Stimulated activated CD4-positive, alpha-beta T cell treated with anti-CD3 and anti-CD28 coated beads, Interleukin-4, amount 100 ng/mL, for 4 hours (primary cell): Measurements from ENCODE around the gene DAGLA.
"Not testable (repeated sequence)": the region's sequence is repeated elsewhere in the genome, so short reads cannot be mapped to it uniquely, and the experiment has no call there.

Experiments used
- DNase-seq, 2 experiments: peaks; one replicate each; pipeline ENCODE4 v3.0.0-alpha.2; 2020

DAGLA gene, protein sequence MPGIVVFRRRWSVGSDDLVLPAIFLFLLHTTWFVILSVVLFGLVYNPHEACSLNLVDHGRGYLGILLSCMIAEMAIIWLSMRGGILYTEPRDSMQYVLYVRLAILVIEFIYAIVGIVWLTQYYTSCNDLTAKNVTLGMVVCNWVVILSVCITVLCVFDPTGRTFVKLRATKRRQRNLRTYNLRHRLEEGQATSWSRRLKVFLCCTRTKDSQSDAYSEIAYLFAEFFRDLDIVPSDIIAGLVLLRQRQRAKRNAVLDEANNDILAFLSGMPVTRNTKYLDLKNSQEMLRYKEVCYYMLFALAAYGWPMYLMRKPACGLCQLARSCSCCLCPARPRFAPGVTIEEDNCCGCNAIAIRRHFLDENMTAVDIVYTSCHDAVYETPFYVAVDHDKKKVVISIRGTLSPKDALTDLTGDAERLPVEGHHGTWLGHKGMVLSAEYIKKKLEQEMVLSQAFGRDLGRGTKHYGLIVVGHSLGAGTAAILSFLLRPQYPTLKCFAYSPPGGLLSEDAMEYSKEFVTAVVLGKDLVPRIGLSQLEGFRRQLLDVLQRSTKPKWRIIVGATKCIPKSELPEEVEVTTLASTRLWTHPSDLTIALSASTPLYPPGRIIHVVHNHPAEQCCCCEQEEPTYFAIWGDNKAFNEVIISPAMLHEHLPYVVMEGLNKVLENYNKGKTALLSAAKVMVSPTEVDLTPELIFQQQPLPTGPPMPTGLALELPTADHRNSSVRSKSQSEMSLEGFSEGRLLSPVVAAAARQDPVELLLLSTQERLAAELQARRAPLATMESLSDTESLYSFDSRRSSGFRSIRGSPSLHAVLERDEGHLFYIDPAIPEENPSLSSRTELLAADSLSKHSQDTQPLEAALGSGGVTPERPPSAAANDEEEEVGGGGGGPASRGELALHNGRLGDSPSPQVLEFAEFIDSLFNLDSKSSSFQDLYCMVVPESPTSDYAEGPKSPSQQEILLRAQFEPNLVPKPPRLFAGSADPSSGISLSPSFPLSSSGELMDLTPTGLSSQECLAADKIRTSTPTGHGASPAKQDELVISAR

DNA sequence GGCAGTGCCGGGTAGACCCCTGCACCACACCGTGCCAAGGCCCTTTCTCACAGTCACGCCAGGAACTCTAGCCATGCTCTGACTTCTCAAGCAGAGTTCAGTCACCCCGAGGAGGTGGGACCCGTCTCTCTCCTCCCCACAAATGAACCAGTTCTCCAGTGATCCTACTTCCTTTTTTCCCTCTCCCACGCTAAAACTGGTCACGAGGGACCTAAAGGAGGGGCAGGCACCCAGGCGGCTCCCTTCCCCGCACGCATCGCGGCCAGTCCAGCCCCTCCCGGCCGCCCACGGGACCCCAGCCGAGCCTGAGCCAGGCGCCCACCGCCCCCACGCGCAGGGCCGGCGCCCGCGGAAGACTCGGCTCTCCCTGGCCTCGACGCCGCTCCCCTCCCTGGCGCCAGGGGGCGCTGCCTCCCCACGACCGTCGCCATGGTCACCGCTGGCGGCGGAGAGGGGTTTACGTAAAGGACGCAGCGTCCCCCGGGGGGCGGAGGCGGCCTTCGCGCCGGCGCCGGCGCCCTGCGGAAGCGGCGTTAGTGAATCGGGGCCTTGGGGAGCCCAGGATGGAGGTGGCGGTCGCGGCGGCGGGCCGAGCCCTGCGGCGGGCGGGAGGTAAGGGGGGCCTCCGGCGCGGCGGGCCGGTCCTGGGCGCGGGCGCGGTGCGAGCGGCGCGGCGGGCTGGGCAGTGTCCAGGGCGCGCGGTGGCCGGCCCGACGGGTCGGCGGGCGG lies at the start of gene DAGLA:
Gene DAGLA, plus strand, starts transcription at position 499 of the 729 bp plus-strand sequence. CDS start 39,765 bp downstream, outside the sequence.
- DNase-seq, result peak; percentile 65 to 78

DNA sequence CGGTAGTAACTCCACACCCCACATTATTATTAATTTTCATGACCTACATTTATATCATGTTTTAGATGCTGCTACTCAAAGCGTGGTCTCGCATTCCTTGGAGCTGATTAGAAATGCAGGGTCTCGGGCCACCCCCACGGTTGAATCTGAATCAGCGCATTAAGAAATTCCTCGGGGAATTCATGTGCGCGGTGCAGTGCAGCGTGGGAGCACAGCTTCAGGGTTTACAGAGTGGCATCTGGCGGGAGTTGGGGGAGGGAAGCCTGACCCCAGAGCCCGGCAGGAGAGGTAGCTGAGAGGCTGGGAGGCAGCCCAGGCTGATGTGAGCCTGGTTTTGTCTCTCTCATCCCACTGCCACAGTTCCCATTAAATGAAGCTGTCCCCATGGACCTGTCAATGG lies 48.1 kb upstream of the DAGLA start:
- DNase-seq, result no peak

DNA sequence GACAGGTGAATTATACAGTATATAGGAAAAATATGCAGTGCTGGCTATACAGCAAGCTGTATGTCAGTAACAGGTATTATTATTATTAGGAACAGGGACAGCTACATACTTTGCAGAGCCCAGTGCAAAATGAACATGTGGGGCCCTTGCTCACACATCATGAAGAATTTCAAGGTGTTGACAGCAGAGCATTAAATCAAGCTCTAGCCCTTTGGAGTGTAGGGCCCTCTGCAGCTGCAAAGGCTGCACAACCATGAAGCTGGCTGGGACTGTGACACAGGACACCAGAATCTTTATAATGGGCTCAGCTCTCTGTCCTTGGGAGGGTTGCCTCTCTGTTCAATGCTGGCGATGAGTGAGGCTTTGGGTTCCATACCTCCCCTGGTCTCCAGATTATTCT lies 44.9 kb upstream of the DAGLA start:
- DNase-seq, result no peak

DNA sequence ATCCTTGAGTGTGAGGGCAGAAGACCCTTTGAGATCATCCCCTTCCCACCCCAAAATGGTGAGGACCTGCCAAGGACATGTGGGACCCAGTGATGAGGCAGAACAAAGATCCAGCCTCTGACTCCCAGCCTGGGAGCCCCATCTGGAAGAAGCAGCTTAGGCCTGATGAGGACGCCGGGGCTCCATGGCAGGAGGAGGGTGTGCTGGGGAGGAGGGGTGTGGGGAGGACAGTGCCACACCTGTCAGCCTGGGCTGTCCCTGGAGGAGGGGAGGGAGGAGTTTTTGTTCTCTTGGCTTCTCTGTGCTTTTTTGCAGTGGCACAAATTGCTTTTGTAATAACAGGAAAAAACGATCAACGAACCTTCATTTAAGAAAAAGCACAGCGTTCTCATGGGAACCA lies 44.4 kb upstream of the DAGLA start:
- no peak for DNase-seq

DNA sequence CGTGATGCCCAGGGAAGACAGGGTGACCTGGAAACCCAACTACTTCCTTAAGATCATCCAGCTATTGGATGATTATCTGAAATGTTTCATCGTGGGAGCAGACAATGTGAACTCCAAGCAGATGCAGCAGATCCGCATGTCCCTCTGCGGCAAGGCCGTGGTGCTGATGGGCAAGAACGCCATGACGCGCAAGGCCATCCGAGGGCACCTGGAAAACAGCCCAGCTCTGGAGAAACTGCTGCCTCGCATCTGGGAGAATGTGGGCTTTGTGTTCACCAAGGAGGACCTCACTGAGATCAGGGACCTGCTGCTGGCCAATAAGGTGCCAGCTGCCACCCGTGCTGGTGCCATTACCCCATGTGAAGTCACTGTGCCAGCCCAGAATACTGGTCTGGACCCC lies 43.5 kb upstream of the DAGLA start:
- no peak for DNase-seq

DNA sequence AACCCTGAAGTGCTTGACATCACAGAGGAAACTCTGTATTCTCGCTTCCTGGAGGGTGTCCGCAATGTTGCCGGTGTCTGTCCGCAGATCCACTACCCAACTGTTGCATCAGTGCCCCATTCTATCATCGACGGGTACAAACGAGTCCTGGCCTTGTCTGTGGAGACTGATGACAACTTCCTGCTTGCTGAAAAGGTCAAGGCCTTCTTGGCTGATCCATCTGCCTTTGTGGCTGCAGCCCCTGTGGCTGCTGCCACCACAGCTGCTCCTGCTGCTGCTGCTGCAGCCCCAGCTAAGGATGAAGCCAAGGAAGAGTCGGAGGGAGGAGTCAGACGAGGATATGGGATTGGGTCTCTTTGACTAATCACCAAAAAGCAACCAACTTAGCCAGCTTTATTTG lies 42.9 kb upstream of the DAGLA start:
- no peak for DNase-seq

DNA sequence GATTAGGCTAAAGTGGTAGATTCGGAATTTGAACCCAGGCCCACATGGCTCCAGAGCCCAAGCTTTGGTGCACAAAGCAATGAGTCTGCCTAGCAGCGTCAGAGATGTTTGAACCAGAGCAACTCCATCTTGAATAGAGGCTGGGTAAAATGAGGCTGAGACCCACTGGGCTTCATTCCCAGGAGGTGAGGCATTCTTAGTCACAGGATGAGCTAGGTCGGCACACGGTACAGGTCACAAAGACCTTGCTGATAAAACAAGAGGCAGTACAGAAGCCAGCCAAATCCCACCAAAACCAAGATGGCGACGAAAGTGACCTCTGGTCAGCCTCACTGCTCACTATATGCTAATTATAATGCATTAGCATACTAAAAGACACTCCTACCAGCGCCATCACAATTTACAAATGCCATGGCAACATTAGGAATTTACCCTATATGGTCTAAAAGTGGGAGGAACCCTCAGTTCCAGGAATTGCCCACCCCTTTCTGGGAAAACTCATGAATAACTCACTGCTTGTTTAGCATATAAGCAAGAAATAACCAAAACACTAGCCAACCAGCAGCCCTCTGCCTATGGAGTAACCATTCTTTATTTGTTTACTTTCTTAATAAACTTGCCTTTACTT lies 40.3 kb upstream of the DAGLA start:
- no peak for DNase-seq

DNA sequence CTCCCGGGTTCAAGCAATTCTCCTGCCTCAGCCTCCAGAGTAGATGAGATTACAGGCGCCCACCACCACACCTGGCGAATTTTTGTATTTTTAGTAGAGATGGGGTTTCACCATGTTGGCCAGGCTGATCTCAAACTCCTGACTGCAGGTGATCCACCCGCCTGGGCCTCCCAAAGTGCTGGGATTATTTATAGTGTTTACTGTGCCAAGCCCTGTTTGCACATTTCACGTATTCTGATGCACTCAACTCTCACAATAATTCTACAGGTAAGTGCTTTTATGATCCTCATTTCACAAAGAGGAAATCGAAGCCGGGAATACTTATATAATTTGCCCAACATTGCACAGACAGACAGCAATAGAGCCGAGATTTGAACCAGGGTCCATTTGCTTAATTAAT lies 38.0 kb upstream of the DAGLA start:
- no peak for DNase-seq

DNA sequence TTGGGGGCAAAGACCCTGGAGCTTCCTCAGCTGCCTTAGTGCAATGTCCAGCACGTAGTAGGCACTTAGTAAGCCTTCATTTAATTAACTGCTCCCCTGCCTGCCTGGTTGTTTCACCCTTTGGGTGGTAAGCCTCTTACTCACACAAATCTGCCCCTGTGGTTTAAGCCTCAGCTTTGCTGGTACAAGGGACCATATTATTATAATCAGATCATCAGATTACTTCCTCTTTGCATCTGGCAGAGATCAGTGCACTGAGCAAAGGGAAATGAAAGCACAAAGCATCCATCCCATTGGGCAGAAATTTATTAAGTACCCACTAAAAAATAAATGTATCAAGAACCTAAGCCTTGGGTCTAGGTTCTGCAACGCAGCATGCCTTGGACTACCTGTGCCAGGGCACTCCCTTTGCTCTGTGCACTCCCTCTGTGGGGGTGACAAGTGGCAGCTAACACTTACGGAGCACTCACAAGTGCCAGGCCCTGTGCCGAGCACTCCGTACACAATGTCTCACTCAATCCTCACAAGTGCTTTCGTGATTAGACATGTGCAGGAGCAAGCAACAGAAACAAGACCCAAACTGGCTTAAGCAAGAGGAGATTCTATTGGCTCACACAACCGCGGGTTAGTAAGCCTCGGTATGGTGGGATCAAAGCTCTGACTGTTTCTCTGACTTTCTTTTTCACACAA lies 34.9 kb upstream of the DAGLA start:
- no peak for DNase-seq

DNA sequence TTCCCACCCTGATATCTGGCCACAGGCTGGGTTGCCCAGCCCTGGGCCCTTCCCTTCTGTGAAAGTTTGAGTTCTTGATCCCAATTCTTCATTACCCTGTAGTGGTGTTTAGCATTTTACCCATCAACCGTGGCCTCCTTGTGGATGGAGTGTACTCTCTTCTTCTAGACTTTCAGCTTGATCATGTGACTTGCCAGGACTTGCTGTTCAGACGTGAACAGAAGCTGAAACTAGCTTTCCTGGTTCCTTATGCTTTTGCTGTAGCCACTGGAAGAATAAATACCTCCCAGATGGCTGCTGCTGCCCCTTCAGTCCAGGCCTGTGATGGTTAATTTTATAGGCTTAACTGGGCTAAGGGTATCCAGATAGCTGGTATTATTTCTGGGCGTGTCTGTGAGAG lies 32.7 kb upstream of the DAGLA start:
- no peak for DNase-seq

DNA sequence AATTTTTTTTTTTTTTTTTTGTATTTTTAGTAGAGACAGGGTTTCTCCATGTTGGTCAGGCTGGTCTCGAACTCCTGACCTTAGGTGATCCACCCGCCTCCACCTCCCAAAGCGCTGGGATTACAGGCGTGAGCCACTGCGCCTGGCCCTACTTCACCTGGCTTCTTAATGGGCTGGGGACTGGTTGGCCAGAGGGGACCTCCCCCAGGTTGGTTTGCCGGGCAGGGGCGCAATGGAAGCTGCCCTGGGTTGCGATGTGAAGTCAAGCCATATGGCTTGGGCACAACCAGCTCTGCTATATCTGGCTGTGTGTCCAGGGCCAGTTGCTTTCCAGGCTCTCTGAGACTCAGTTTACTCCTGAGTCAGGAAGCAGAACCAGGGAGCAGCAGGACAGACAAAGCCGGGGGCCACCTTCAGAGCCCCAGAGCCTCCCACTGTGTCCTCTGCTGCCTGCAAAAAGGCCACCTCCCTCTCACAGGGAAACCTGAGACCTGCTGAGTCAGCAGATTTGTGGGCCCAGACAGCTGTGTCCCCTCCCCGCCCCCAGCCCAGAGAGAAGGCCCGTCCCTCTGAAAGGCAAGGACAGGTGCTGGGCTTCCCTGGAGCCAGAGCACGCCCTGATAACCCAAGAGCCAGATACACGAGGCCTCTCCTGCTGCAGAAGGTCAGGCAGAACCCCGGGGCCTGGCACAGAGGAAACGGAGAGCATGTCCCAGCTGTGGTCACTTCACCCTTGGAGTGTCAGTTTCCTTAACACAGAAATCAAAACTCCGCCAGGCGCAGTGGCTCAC lies 29.2 kb upstream of the DAGLA start:
- DNase-seq, result no peak

DNA sequence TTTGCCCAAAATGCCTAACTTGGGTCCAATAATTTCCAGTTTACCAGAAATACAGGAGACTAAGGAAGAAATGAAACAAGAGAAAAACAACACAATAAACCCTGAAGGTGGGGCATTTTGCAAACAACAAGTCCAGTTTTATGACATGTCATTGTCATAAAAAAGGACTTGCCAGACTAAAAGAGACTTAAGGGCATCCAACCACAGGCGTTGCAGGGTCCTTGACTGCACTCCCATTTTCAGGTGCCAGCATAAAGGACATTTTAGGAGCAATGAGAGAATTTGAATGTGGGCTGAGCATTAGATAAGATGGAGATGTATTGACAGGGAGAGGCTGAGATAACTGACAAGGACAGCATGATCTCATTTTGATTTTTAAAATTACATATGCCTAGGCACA lies 28.1 kb upstream of the DAGLA start:
- no peak for DNase-seq

DNA sequence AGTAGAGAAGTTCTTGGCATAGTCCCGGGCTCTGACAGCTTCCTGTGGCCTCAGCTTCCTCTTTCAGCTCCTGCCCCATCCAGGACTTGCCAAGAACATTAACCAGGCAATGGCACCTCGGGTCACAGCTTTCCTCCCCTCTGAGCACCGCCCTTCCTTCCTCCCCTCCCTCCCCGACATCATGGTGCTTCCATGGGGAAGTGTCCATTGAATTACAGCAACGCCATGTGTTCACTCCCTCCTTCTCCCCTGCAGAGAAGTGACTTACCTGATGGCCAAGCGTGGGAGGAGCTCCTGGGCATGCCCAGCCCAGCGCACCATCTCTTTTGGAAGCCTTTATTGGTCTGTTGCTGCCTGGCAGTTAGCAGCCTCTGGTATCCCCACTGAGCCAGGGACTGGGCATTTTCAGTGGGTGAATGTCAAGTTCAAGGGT lies 25.8 kb upstream of the DAGLA start:
- DNase-seq, result no peak

DNA sequence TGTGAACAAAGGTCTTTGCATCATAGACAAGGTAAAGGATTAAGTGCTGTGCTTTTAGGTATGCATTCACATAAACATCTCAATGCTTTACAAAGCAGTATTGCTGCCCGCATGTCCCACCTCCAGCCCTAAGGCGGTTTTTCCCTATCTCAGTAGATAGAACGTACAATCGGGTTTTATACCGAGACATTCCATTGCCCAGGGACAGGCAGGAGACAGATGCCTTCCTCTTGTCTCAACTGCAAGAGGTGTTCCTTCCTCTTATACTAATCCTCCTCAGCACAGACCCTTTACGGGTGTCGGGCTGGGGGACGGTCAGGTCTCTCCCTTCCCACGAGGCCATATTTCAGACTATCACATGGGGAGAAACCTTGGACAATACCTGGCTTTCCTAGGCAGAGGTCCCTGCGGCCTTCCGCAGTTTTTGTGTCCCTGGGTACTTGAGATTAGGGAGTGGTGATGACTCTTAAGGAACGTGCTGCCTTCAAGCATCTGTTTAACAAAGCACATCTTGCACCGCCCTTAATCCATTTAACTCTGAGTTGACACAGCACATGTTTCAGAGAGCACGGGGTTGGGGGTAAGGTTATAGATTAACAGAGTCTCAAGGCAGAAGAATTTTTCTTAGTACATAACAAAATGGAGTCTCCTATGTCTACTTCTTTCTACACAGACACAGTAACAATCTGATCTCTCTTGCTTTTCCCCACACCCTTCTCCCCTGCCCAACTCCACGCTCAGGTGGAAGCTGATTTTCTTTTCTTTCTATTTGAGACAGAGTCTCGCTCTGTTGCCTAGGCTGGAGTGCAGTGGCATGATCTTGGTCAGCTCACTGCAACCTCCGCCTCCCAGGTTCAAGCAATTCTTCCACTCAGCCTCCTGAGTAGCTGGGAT lies 24.7 kb upstream of the DAGLA start:
- DNase-seq, result not testable (repeated sequence)

DNA sequence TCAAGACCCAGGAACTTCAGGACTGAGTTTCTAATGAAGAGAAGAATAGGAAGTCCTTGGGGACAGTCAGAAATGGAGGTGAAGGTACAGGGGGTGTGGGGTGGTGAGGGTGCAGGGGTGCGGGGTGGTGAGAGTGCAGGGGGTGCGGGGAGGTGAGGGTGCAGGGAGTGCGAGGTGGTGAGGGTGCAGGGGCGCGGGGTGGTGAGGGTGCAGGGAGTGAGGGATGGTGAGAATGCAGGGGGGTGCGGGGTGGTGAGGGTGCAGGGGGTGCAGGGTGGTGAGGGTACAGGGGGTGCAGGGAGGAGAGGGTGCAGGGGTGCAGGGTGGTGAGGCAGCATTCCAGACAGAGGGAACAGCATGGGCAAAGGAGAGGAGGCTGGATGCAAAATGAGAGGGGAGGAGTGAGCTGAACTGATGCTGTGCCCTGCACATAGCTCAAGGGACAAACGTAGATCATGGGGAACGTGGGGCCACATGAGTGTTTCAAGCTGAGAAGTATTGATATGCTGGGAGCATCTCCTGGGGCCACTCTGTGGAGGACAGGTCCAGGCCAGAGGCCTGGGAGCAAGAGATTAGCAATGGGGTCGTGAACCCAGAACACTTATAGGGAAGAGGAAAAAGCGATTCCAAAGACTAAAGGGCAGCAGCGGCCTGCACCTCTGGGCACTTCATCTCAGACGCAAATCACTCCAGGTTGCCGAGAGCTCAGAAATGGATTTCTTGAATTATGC lies 23.7 kb upstream of the DAGLA start:
- no peak for DNase-seq

DNA sequence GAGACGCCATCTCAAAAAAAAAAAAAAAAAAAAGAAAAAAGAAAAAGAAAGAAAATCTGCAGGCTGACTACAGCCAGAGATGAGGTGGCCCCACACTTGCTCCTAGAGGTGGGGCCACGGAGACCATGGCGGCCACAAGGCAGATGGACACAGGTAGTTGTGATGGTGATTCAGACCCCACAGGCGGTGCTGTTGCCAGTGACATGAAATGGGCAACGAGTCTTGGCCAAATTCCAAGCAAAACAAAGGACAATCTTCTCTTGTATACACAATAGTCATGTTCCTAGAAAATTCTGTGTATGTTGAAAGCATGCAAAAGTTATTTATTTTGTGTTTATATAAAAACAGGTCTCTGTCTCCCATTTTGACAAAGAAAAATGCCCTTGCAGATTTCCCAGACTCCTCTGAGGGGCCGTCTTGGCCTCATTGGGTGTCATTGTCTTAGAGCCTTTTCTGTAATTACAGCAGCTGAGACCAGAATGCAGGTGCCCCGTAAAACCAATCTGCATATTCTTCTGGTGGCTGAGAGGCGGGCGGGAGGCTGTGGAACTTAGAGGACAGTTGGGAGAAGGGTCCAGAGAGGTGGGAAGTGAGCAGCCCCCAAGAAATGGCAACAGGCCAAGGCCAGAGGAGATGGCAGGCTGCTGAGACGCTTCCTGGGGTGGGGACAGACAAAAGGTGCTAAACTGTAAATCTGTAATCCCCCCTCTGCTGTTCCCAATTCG lies 22.5 kb upstream of the DAGLA start:
- no peak for DNase-seq

DNA sequence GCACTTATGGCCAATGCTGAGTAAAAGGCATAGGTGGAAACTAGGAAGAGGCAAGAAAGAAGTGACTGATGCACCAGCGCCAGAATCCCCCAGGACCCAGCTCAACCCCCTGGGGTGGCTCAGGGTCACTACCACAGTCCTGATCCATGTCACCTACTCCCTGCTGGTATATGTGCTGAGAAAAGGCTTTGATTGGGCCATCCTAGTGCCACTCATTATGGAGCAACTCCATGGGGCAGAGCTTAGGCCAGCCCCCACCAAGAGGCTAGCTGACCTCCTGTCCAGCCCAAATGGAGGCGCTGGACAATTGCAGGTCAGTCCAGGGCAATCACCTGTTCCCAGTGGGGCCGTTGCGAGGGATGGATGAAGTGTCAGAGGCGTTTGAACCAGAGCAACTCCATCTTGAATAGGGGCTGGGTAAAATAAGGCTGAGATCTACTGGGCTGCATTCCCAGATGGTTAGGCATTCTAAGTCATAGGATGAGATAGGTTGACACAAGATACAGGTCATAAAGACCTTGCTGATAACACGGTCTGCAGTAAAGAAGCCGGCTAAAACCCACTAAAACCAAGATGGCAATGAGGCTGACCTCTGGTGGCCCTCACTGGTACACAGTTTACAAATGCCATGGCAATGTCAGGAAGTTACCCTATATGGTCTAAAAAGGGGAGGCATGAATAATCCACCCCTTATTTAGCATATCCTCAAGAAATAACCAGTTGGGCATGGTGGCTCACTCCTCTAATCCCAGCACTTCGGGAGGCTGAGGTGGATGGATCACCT lies 20.6 kb upstream of the DAGLA start:
- DNase-seq, result no peak

DNA sequence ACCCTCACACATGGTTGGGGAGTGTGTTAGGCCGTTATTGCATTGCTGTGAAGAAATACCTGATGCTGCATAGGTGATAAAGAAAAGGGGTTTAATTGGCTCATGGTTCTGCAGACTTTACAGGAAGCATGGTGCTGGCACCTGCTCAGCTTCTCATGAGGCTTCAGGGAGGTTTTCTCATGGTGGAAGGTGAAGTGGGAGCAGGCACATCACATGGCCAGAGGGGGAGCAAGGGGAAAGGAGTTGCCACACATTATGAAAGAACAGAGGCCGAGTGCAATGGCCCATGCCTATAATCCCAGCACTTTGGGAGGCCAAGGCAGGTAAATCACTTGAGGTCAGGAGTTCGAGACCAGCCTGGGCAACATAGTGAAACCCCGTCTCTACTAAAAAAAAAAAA lies 19.2 kb upstream of the DAGLA start:
- DNase-seq, result not testable (repeated sequence)
